ENCODE results near the gene CACNA1B. TPM values are rescaled to one million over a fixed set of nuclear protein-coding genes. Genes with fewer than 3 reads are reported as not detected.

The CACNA1B gene
- total and polyA plus RNA-seq, 11 donors = 0.03 to 0.25 (median 0.13) TPM

DNA sequence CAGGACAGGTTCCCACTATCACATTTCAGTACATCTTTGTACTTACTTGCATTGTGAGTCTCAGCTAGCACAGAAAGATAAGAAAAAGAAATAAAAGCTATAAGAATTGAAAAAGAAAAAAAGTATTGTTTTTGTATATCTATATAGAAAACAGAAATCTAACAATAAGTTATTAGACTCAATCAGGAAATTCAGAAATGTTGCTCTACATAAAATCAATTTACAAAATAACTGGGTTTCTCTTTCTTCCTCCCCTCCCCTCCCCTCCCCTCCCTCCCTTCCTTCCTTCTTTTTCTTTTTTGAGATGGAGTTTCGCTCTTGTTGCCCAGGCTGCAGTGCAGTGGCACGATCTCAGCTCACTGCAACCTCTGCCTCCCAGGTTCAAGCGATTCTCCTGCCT, 7.2 kb upstream of the CACNA1B start:
- H3K27ac ChIP-seq = no peak overlapping the region
- H3K27me3 ChIP-seq = peaks cover 0 to 33% (median 9%) of the 10 kb centered on the region in 9 donors
- H3K9me3 ChIP-seq = peaks cover 0 to 10% (median 0%) of the 10 kb centered on the region in 12 donors
- DNase-seq (no peak), ATAC-seq (no peak)
- H3K4me1 ChIP-seq = peaks cover 0 to 4% (median 0%) of the 10 kb centered on the region in 12 donors
- WGBS, 4 donors = 67 to 75% (median 73%) methylated on average over 3 of the region's 3 CpGs
- no peak for TF ChIP-seq POLR2A (IDR thresholded peaks at IDR 0.05)
- TF ChIP-seq, protein P1, sequence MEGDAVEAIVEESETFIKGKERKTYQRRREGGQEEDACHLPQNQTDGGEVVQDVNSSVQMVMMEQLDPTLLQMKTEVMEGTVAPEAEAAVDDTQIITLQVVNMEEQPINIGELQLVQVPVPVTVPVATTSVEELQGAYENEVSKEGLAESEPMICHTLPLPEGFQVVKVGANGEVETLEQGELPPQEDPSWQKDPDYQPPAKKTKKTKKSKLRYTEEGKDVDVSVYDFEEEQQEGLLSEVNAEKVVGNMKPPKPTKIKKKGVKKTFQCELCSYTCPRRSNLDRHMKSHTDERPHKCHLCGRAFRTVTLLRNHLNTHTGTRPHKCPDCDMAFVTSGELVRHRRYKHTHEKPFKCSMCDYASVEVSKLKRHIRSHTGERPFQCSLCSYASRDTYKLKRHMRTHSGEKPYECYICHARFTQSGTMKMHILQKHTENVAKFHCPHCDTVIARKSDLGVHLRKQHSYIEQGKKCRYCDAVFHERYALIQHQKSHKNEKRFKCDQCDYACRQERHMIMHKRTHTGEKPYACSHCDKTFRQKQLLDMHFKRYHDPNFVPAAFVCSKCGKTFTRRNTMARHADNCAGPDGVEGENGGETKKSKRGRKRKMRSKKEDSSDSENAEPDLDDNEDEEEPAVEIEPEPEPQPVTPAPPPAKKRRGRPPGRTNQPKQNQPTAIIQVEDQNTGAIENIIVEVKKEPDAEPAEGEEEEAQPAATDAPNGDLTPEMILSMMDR (IDR thresholded peaks at IDR 0.05) = no peak
- H3K36me3 ChIP-seq = no peaks in the 10 kb centered on the region
- H3K4me3 ChIP-seq = no peak overlapping the region
- intact Hi-C loops (cut with DNase I) = no loop called here

DNA sequence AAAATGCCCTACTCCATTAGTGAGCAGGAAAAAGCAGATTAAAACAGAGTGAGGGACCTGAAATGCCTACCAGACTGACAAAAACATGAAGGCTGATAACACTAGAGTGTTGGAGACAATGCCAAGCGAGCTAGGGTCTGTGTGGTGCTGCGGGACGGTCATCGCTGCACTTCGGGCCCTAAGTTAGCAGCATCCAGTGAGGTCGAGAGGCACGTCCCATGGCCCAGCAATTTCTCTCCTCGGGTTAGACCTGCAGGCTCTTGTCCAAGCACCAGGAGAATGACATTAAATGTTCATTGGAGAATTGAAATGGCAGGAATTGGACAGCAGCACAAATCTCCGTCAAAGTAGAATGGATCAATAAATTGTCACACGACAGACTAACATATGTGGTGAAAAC, 5.3 kb upstream of the CACNA1B start:
- Histone ChIP-seq H3K36me3 (no peaks in the 10 kb centered on the region), H3K27ac (no peak overlapping the region), H3K27me3 (peaks cover 9 to 38% (median 24%) of the 10 kb centered on the region in 9 donors), H3K9me3 (peaks cover 0 to 10% (median 0%) of the 10 kb centered on the region in 12 donors), H3K4me1 (no peaks in the 10 kb centered on the region), H3K4me3 (no peak overlapping the region)
- 79 to 83% (median 80%) methylated on average over 10 of the region's 10 CpGs for WGBS, 4 donors
- no peak for DNase-seq
- no peak for ATAC-seq
- TF ChIP-seq, protein P1 (IDR thresholded peaks at IDR 0.05) = no peak
- TF ChIP-seq POLR2A (IDR thresholded peaks at IDR 0.05) = no peak
- intact Hi-C loops (cut with DNase I) = no loop called here

DNA sequence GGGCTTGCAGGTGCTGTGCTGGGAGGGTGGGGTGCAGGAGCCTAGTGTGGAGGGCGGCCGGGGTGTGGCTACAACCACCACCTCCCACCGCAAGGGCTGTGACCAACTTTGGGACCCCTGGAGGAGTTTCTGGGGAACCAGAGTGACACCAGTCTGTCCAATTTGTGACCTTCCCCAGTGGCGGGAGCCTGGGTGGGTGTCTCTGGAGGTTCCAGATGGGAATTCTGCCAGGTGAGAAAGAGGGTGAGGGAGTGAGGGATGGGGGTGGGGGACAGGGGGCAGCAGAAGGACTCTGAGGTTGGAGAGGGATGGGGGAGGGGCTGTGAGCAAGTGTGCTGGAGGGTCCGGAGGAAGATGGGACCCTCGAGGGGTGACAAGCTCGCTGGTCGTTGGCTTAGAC, 4.2 kb upstream of the CACNA1B start:
- no peak for TF ChIP-seq POLR2A (IDR thresholded peaks at IDR 0.05)
- TF ChIP-seq, protein P1 (IDR thresholded peaks at IDR 0.05) = no peak
- peaks cover 11 to 39% (median 24%) of the 10 kb centered on the region in 9 donors for H3K27me3 ChIP-seq
- no peak overlapping the region for H3K27ac ChIP-seq
- intact Hi-C loops (cut with DNase I) = no loop called here
- DNase-seq (no peak), ATAC-seq (no peak)
- WGBS, 4 donors = 73 to 80% (median 77%) methylated on average over 7 to 8 of the region's 8 CpGs
- peaks cover 0 to 10% (median 0%) of the 10 kb centered on the region in 12 donors for H3K9me3 ChIP-seq
- no peak overlapping the region for H3K4me3 ChIP-seq
- no peaks in the 10 kb centered on the region for H3K36me3 ChIP-seq
- H3K4me1 ChIP-seq = peaks cover 0 to 5% (median 0%) of the 10 kb centered on the region in 12 donors

DNA sequence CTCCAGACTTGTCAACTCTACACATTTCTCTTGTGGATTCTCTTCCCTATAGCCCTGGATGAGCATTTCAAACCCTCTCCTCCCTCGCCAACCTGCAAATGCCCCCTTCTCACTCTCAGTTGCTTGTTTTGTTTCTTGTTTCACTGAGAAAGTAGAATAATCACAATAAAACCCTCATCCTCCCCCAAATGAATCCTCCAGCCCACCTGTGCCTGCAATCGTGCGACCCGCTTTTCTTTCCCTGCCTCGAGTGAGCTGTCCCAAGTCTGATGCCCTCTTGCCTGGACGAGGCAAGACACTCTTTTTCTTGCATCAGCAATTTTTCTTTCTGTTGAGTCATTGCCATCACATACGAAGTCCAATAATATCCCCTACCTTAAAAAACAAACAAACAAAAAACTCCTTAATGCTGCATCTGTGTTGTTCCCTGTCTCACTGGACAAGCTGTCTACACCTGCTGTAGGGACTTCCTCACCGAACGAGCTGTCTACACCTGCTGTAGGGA, 3.7 kb upstream of the CACNA1B start:
- TF ChIP-seq, protein P1 (IDR thresholded peaks at IDR 0.05) = no peak
- TF ChIP-seq POLR2A (IDR thresholded peaks at IDR 0.05) = no peak
- H3K27ac ChIP-seq = no peak overlapping the region
- peaks cover 0 to 7% (median 0%) of the 10 kb centered on the region in 12 donors for H3K9me3 ChIP-seq
- no peaks in the 10 kb centered on the region for H3K36me3 ChIP-seq
- intact Hi-C loops (cut with DNase I) = no loop called here
- no peak overlapping the region for H3K4me3 ChIP-seq
- no peak for ATAC-seq
- H3K27me3 ChIP-seq = peaks cover 17 to 39% (median 29%) of the 10 kb centered on the region in 9 donors
- H3K4me1 ChIP-seq = peaks cover 0 to 9% (median 0%) of the 10 kb centered on the region in 12 donors
- 75 to 83% (median 77%) methylated on average over 9 of the region's 9 CpGs for WGBS, 4 donors
- no peak for DNase-seq
